Ovary (tissue), 3 donors: Measurements from ENCODE around the gene CCER1.

Experiments
- CTCF ChIP-seq, 3 donors: fragments of 450-650 bp in 2 of 3; fragments of 200-600 bp in 1 of 3; IDR thresholded peaks; one replicate each; pipeline versions ENCODE4 v1.5.1 to v1.8.0; 2016 to 2022; ENCODE audit warnings: antibody characterized with exemption in 3 of 3, mild to moderate bottlenecking in 1 of 3
- EP300 ChIP-seq: sonication (generic); formaldehyde crosslinking; IDR thresholded peaks from one replicate; pipeline ENCODE4 v1.6.1; 2017; ENCODE audit warnings: antibody characterized with exemption
- donor health status: DM: no; HTN: no; CAD: no.

DNA sequence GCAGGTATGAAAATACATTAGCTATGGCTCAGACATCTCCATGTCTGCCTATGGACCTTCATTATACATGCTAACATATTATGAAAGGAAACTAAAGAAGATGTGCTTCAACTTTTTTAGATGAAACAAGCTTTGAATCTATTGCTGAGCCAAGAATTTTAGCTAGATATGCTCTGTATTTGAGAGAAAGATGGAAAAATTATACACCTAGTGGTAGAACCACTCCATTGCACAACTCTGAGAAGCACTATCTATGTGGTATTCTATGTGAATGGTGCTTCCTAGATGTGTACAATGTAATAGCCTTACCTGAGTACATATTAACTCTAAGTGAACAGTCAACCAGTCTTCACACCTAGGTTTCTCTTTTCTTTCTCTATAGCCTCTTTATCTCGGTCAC lies 32.5 kb upstream of the CCER1 start:
- TF ChIP-seq CTCF (IDR thresholded peaks at IDR 0.05) (no peak), EP300 (no peak)
